HG02588 (cell line): ENCODE results near the gene POLR1F.

Experiments used
- ATAC-seq: cut with Tn5 transposase; IDR thresholded peaks from one replicate; pipeline ENCODE4 v1.9.1; 2021; ENCODE audit warnings: mild to moderate bottlenecking, moderate library complexity; ENCODE audit not compliant: unreplicated experiment

The POLR1F gene

GRCh38 chr7:19677180-19677579, 31.7 kb downstream of the POLR1F start:
- ATAC-seq = peak; percentile 76

GRCh38 chr7:19675816-19676215, 33.0 kb downstream of the POLR1F start:
- ATAC-seq = no peak

GRCh38 chr7:19674266-19674960, 34.4 kb downstream of the POLR1F start:
- no peak for ATAC-seq

GRCh38 chr7:19670806-19671205, 38.0 kb downstream of the POLR1F start:
- ATAC-seq = no peak

GRCh38 chr7:19665399-19666008, 43.3 kb downstream of the POLR1F start:
- peak; percentile 41 for ATAC-seq

GRCh38 chr7:19663816-19664462, 44.9 kb downstream of the POLR1F start:
- ATAC-seq = peak; percentile 97

GRCh38 chr7:19648791-19649190, 60.0 kb downstream of the POLR1F start:
- ATAC-seq = no peak
